ENCODE results near the gene NRIP2.
"Not testable (repeated sequence)": the region's sequence is repeated elsewhere in the genome, so short reads cannot be mapped to it uniquely, and the experiment has no call there.

Gene NRIP2, protein sequence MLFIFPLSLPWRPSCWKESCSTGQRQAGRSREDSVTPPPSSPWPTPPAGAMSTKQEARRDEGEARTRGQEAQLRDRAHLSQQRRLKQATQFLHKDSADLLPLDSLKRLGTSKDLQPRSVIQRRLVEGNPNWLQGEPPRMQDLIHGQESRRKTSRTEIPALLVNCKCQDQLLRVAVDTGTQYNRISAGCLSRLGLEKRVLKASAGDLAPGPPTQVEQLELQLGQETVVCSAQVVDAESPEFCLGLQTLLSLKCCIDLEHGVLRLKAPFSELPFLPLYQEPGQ

DNA sequence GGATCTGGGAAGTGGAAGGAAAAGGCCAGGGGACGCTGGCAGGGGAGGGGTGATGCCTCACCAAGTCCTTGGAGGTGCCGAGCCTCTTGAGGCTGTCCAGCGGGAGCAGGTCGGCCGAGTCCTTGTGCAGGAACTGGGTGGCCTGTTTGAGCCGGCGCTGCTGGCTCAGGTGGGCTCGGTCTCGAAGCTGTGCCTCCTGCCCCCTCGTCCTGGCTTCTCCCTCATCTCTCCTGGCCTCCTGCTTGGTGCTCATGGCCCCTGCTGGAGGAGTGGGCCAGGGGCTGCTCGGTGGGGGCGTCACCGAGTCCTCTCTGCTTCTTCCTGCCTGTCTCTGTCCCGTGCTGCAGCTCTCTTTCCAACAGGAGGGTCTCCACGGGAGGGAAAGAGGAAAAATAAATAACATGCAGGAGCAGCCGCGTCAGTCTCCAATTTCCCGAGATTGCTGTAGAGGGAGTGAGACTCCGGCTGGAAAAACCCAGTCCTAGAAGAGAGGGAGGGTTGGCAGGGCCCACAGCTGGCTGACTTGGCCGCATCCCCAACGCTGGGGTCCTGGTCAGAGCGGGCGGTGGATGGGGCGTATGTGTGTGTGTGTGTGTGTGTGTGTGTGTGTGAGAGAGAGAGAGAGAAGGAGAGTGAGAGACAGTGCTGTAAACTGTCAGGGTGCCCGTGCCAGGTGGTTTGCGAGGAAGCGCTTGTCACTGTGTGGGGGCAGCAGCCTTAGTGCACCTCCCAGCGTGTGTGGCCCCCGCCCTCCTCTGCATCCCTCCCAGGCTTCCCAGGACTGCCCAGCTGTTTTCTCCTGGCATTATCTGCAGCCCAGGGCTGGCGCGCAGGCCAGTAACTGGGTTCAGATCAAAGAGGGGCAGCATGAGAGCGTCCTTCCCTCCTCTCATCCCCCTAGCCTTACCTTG is at the start of gene NRIP2:
TSS of gene NRIP2 (minus strand) at position 455 of the 911 bp plus-strand sequence. CDS start at position 403, 52 bp downstream.
- ATAC-seq = no peak

DNA sequence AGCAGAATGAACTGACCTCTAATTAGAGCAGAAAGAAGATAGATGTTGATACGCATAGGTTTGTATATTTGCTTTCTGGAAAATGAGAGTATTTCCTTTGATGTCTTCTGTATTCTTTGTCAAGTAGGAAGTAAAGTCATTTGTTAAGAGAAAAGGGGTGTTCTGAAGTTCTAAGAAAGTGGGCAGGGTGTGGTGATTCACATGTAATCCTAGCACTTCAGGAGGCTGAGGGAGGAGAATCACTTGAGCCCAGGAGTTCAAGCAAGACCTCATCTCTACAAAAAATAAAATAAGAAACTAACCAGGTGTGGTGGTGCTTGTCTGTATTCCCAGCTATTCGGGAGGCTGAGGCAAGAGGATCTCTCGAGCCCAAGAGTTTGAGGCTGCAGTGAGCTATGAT is 45.0 kb upstream of the NRIP2 start:
- peak; percentile 45 to 54 for ATAC-seq

DNA sequence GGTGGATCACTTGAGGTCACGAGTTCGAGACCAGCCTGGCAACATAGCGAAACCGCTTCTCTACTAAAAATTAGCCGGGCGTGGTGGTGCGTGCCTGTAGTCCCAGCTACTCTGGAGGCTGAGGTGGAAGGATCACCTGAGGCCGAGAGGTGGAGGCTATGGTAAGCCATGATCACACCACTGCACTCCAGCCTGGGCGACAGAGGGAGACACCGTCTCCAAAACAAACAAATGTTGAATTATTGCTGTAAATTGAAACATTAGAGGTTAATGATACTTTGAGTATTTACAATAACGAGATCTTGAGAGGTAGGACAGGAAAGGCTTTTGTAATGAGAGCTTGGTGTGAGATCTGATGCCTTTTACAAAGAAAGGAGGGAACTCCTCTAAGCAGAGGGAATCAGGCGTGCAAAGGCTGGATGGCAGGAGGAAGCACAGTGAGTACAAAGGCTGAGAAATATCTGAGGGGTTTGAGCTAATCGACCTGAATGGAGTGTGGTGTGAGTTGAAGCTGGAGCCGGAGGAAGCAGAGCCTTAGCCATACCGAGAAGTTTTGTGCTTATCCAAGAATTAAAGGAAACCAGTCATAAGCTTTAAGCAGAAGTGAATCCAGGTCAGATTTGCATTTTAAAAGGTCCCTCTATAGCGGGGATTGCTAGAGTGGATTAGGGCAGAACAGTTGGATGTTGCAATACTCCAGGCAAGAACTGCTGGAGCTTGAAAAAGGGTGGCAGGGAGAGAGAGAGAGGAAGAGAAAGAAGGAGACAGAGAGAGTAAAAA is 43.3 kb upstream of the NRIP2 start:
- ATAC-seq = peak in 1 of 2 donors; percentile 6

DNA sequence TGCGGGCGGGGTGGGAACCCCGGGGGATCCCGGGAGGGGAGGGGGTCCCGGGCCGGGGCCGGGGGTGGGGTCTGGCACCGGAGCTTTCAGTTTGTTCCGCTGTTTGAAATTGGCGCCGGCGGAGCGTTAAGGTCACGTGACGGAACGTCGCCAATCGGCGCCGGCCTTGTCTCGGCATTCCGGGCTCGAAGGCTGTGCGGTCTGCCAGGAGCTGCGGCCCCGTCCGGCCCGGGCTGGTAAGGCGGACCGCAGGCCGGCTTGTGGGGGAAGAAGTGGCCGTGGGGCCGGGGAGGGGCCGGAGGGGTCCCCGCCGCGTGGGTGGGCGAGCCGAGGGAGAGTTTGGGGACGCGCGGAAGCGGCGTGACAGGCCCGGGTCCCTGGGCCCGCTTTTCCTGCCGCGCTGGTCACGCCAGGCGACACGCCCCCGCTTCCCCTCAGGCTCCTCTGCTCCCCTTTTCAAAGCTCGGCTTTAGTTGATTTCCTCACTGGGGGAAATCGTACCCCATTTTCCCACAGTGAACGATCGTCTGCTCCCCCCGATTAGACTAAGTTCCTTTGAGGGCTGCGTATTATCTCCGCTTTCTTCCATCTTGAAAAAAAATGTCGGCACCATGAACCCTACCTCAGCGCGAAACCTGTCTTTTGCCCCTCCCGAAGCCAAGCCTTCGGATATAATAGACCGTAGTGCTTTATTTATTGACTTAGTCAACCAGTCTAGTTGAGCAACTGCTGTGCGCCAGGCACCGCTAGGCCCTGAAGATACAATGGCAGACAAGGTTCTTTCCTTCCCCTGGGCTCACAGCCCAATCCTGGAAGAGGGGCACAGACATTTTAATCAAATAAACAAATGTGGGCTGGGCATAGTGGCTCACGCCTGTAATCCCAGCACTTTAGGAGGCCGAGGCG is 42.5 kb upstream of the NRIP2 start, which contains the start of the genes FOXM1 and RHNO1:
TSS of gene FOXM1 (minus strand) at position 128 of the 906 bp plus-strand sequence. CDS start 2,696 bp downstream, outside the sequence.
TSS of gene RHNO1 (plus strand) at position 177 of the 906 bp plus-strand sequence. CDS start 8,144 bp downstream, outside the sequence.
- peak; percentile 76 to 78 for ATAC-seq

DNA sequence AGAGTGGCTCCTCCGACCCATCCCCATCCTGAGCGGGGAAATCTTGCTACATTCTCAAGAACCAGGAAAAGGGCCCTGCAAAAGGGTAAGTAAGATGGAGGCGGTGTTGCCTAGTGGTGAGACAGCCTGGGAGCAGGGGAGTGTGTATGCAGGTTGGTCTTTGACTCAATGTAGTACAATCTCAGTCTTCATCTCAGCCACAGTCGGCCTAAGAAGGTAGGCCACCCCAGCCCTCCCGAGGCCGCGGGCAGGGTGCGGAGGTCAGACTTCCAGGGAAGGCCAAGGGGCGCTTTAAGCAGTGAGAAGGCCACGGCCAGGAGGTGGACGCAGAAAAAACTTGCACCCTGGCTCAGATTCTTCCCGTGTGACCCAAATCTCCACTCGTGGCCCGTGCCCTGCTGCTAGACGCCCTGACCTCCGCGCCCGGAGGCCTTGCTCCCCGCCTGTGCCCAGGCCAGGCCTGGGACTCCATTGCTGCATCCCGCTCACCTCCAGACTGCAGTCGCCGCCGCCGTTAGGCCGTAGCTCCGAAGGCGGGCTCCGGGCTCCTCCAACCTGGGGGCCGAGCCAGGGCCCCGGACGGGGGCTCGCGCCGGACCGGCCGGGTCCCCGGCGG is 41.7 kb upstream of the NRIP2 start:
- peak; percentile 28 to 43 for ATAC-seq

DNA sequence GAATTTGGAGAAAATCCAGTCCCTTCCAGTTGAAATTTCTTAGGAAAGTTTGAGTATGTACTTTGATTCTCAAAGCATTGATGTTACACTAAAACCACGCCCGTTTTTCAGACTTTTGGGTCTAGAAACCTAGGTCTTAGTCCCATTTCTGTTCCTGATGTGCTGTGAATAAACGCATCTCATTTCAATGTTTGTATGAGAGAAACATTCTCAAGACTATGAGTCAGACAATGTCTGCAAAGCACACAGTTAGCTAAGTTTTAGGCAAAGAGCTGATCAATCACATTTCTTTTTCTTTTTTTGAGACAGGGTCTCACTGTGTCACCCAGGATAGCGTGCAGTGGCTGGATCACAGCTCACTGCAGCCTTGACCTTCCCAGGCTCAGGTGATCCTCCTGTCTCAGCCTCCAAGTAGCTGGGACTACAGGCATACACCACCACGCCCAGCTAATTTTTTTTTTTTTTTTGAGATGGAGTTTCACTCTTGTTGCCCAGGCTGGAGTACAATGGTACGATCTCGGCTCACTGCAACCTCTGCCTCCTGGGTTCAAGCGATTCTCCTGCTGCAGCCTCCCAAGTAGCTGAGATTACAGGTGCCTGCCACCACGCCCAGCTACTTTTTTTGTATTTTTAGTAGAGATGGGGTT is 34.3 kb upstream of the NRIP2 start:
- not testable (repeated sequence) for ATAC-seq

DNA sequence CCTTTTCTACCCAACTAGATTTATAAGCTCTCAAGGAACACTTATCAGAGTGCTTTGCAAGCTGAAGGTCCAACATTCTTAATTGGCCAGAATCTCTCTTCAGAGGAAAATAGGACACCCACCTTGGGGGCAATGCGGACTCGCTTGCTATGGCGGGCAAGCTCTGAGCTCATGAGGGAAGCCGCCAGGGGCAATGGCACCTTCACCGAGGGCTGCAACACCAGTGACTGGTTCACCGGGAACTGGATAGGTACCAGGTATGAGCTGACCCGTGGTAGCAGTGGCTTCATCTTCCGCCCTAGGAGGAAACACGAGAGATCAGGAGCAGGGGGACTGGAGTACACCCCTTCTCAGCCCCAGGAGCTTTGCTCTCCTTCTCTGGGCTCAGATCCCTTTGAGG is 29.4 kb upstream of the NRIP2 start:
- no peak for ATAC-seq

DNA sequence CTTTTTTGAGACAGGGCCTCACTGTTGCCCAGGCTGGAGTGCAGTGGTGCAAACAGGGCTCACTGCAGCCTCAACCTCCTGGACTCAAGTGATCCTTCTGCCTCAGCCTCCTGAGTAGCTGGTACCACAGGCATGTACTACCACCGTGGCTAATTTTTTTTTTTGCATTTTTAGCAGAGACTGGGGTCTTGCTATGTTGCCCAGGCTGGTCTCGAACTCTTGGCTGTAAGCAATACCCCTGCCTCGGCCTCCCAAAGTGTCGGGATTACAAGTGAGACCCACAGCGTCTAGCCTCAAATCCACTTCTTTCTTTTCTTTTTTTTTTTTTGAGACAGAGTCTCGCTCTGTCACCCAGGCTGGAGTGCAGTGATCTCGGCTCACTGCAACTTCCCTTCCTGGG is 28.6 kb upstream of the NRIP2 start:
- ATAC-seq = not testable (repeated sequence)

DNA sequence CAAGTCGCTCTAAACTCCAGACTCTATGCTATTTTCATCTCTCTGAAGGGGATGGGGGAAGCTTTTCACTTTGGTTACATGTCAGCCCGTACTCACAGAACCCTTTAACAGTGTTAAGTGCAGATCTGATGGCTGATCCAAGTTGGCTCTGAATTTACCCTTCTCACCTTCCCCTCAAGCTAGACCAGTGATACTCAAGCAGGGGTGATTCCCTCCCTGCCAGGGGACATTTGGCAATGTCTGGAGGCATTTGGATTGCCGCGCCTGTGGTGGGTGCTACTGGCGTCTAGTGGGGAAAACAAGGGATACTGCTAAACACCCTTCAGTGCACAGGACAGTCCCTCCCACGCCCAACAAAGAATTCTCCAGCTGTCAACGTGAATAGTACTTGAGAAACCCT is 28.0 kb upstream of the NRIP2 start:
- no peak for ATAC-seq

DNA sequence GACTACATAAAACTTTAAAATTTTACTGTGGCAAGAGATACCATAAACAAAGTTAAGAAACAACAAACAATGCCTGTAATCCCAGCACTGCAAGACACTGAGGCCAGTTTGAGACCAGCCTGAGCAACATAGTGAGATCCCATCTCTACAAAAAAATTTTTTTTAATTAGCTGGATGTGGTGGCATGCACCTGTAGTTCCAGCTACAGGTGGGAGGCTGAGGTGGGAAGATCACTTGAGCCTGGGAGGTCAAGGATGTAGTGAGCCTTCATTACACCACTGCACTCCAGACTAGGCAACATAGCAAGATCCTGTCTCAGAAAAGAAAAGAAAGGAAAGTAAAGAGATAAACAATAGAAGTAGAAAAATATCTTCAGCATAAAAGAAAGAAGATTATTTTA is 25.3 kb upstream of the NRIP2 start:
- no peak for ATAC-seq

DNA sequence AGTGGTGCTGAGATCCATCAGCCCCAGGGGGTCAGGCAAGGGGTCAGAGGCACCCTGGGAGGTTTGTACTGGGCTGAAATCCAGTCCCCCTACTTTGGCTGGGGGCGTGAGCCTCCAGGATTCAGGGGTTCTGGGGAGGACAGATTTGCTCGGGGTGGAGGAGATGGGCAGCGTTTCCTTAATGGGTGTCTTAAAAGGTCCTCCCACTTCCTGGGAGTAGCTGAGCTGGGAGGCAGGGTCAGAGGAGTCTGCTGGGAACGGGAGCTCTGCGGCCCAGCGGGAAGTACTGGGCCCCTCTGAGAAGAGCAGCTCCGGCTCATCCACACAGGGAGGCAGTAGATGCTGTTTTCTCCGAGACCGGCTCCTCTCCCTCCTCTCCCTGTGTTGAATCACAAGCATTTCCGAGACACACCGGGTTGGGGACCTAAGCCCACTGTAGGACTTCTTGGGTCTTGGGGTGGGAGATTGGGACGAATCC is 24.1 kb upstream of the NRIP2 start:
- ATAC-seq = no peak

DNA sequence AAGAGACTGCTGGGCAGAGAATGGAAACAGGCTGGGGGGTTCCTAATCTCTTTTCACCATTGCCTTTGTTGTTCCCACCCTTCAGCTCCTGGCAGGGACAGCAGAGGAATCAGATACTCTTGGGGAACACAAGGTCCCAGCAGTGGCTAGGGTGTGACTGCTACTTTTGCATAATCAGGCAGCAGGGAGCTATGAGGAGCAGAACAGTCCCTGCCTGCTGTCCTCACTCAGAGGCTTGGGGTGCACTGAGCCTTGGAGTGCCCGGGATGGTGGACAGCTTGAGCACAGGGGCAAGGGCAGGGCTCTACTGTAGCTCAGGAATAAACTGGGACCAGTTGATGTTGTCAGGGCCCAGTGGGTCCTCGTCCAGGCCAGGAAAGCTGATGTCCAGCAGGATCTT is 23.5 kb upstream of the NRIP2 start:
- ATAC-seq = no peak

DNA sequence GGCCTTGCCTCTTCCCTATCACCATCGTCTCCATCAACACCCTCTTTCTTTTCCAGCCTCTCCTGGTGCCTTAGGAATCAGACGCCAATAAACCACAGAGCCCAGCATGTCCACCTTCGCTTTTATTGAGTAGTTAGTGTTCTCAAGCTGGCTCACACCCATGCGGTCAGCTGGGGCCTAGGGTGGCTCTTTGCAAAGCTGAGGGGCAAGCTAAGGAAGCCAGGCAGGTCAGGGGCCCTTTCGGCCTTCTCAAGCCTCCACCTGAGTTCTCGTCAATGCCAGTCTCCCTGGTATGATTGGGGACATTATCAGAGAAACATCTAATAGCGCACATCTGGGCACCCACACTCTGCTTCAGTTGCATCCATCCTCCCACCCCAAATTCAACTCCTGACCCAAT is 22.7 kb upstream of the NRIP2 start:
- no peak for ATAC-seq

DNA sequence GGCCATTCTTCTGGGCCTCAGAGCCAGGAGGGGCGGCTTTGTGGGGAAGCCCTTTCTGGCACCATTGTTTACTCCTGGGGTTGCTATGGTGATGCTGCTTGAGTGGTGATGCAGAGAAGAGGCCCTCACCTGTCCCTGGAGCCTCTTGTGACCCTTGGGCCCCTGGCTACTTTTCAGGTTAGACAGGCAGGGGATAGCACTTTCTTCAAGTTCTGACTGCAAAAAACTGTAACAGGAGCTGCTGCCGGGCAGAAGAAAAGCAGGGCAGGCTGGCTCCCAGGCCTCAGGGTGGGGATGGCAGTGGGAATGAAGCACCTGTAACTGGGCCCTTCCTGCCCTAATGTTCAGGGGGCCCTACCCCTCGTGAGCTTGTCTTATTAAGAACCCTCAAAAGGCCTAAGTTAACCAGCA is 22.2 kb upstream of the NRIP2 start, which contains the start of gene TEX52:
TSS of gene TEX52 (minus strand) at position 19 of the 411 bp plus-strand sequence. CDS start at position 6, 13 bp downstream.
- no peak for ATAC-seq

DNA sequence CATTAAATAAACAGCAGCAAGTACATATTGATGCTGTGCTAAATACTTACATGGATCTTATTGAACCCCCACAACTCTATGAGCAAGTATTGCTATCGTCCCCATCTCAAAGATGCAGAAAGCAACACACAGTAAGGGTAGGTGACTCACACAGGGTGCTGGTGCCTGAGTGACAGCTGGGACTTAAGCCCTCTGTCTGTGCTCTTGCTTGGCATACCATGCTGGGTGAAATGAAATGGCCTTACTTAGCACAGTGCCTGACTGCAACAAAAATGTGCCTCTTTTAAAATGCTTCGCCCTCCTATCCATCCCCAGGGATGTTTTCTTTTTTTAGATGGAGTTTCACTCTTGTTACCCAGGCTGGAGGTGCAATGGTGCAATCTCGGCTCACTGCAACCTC is 21.2 kb upstream of the NRIP2 start:
- ATAC-seq = no peak

DNA sequence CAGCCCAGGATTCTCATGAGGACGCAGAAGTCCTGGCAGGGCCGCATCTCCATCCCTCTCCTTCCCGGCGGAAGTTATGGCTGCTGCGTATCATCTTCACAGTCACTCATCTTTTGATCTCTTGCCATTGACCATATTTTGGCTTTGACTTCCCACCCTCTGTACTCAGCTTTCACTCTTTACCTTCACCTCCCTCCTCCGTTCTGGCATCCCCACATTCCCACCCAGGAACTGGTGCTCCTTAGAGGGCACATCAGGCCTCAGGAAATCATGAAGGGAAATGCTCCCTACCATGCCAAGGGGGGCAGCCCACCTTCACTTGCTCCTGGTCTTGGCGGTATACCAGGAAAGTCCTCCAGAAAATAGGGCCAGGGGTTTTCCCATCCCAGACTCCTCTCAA is 20.7 kb upstream of the NRIP2 start:
- no peak for ATAC-seq

DNA sequence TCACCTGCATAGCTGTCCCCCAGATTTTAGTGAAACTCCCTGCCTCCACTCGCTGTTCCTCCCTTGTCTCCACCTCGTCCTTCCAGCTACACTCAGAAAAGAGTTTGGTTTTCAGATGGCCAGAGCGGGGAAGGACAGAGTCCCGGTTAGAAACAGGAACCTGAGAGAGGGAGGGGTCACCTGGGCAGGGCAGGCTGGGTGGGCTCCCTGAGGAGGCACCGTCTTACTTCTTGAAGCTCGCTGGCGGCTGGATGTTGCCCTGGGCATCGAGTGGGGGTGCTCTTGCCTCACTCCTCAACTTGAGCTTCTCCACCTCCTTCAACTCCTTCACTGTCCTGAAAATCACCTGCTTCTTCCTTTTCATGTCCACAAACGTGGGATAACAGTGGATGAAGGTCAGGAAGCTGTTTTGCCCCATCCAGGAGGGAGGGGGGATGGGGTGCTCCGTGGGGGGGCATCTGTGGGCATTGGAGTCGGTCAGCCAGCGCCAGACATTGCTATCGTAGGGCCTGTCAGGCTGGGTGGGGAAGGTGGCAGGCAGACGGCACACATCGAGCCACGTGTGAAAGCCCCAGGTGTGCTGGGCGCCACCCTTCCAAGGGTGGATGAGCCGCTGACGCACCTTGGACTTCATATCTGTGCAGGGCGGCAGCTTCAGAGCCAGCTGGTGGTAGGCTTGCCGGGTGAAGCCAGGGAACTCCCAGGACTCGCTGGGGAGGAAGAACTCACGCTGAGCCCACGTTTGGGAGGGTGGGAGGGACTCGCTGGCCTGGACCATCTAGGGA is 20.0 kb upstream of the NRIP2 start:
- ATAC-seq = no peak

DNA sequence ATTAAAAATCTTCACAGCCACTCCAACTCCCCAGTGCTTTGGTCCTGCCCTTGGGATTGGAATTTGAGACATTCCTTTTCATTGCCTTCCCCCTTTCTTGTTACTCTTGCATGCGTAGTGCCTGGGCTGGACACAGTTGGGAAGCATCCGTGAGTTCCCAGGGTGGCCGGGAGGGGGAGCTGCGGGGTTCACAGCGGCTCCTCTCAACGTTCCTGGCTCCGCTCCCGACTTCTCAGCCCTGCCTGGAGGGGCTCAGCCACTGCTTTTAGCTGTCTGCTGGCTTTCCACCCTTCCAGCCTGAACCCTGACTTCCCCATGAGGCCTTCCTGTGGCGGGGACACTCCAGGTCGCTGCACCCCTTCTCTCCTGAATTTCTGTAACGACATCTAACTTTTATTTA is 18.8 kb upstream of the NRIP2 start:
- peak; percentile 32 to 78 for ATAC-seq

DNA sequence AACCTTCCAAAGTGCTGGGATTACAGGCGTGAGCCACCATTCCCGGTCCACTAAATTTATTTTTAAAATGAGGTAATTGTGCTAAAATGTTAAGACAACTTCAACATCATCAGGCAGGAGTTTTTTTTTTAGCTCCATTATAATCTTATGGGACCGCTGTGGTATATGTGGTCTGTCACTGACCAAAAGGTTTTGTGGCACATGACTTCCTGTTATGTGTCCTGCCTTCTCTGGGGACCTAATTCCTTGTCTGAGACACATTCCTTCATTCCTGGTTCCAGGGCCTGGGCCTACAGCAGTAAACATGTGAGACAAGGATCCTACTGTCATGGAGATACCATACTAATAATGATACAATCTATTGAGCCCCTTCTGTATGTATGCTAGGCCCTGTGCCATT is 17.1 kb upstream of the NRIP2 start:
- ATAC-seq = no peak

DNA sequence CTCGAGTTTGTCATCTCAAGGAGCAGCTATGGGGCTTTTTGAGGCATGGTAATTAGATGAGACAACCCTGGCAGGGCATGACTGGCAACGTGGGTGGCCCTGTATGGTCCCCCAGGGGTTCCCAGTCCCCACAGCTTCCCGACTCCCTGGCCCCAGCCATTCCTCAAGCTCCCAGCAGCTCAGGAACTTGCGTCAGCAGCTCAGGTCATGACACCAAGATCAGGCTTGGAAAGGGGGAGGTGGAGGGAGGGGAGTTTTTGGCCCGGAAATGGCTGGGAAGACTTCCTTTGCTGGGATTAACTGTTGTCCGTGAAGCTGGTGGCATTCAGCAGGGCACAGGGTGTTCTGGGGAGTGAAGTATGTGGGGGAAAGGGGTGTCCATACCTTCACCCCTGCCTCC is 10.4 kb upstream of the NRIP2 start:
- ATAC-seq = no peak
